HepG2 (cell line): ENCODE measurements around the gene WNK4. TPM values are rescaled to one million over a fixed set of nuclear protein-coding genes. Genes with fewer than 3 reads are reported as not detected.

ENCODE experiments used
- CBX5 ChIP-seq: sonication (generic); formaldehyde crosslinking; IDR thresholded peaks from 2 replicates; pipeline ENCODE4 v1.4.0; 2020; ENCODE audit warnings: missing genetic modification reagents, borderline replicate concordance
- DNMT3B ChIP-seq: conservative IDR thresholded peaks from 2 replicates; pipeline ENCODE4 v1.6.1; 2016; ENCODE audit warnings: missing biosample characterization, control low read depth
- FOSL2 ChIP-seq: sonication (generic); formaldehyde crosslinking; IDR thresholded peaks from 2 replicates; pipeline ENCODE4 v1.4.0; 2020; ENCODE audit warnings: missing genetic modification reagents
- FOXK1 ChIP-seq: sonication (generic); formaldehyde crosslinking; IDR thresholded peaks from 2 replicates; pipeline ENCODE4 v1.4.0; 2020; ENCODE audit warnings: low read depth, missing genetic modification reagents, borderline replicate concordance
- FOXK2 ChIP-seq: fragments of 450-650 bp; IDR thresholded peaks from 2 replicates; pipeline ENCODE4 v1.6.1; 2016
- HOXA7 ChIP-seq: sonication (generic); formaldehyde crosslinking; IDR thresholded peaks from 2 replicates; pipeline ENCODE4 v1.8.1; 2022; ENCODE audit warnings: mild to moderate bottlenecking, missing genetic modification reagents, moderate library complexity
- KDM5B ChIP-seq: sonication (generic); formaldehyde crosslinking; IDR thresholded peaks from 2 replicates; pipeline ENCODE4 v1.4.0; 2020; ENCODE audit warnings: missing genetic modification reagents, mild to moderate bottlenecking, borderline replicate concordance
- KLF16 ChIP-seq, 2 experiments: sonication (generic) in 1 of 2; formaldehyde crosslinking in 1 of 2; IDR thresholded peaks; 2 replicates each; pipeline versions ENCODE4 v1.6.1 to v1.8.0; 2016 to 2023; ENCODE audit warnings: missing genetic modification reagents in 2 of 2, missing compliant biosample characterization in 1 of 2
- SMAD3 ChIP-seq: sonication (generic); formaldehyde crosslinking; IDR thresholded peaks from 2 replicates; pipeline ENCODE4 v1.4.0; 2020; ENCODE audit warnings: missing genetic modification reagents
- SP1 ChIP-seq, 2 experiments: fragments of 450-650 bp in 1 of 2; sonication (generic) in 1 of 2; formaldehyde crosslinking in 1 of 2; IDR thresholded peaks; 2 replicates each; pipeline versions ENCODE4 v1.4.0 to v1.6.1; 2016 to 2020; ENCODE audit warnings: missing genetic modification reagents in 1 of 2
- ZMYM3 ChIP-seq: sonication (generic); formaldehyde crosslinking; IDR thresholded peaks from 2 replicates; pipeline ENCODE4 v1.5.1; 2020; ENCODE audit warnings: mild to moderate bottlenecking, missing genetic modification reagents
- ZNF382 ChIP-seq: sonication (generic); formaldehyde crosslinking; IDR thresholded peaks from 2 replicates; pipeline ENCODE4 v1.5.0; 2020; ENCODE audit warnings: missing genetic modification reagents, mild to moderate bottlenecking, borderline replicate concordance
- ZNF790 ChIP-seq: sonication (generic); formaldehyde crosslinking; IDR thresholded peaks from 2 replicates; pipeline ENCODE4 v1.8.0; 2022; ENCODE audit warnings: missing genetic modification reagents, mild to moderate bottlenecking, borderline replicate concordance
- polyA plus RNA-seq, 8 experiments: library from polyadenylated mRNA; depleted of rRNA in 3 of 8; stranded (reverse) in 7 of 8; unstranded in 1 of 8; fragments of >200 nt; fragmentation: Illumina TruSeq in 4 of 8; extraction: Trizol in 4 of 8; gene quantifications; 2 replicates each; pipeline versions ENCODE4 v1.2.1 to v1.2.3, GENCODE V29; 2011 to 2016; ENCODE audit warnings: low read depth in 4 of 8, missing spikeins in 1 of 8, mixed read lengths in 1 of 8; ENCODE audit not compliant: insufficient read depth in 1 of 8
- total RNA-seq, 5 experiments: library from RNA; depleted of rRNA; stranded (reverse); fragments of >200 nt; fragmentation: Illumina TruSeq; extraction: Trizol; gene quantifications; 2 replicates each; pipeline ENCODE4 v1.2.3, GENCODE V29; 2016; ENCODE audit warnings: low read depth in 1 of 5
- TF ChIP-seq, protein P1 (sequence below): sonication (generic); formaldehyde crosslinking; IDR thresholded peaks from one replicate; pipeline ENCODE4 v1.5.1; 2020; ENCODE audit warnings: mild to moderate bottlenecking, missing genetic modification reagents; ENCODE audit errors: not compliant biosample characterization
- TF ChIP-seq, protein P2 (sequence below): sonication (generic); formaldehyde crosslinking; IDR thresholded peaks from 2 replicates; pipeline ENCODE4 v1.5.0; 2020; ENCODE audit warnings: mild to moderate bottlenecking, missing genetic modification reagents
- TF ChIP-seq, protein P3 (sequence below): sonication (generic); formaldehyde crosslinking; IDR thresholded peaks from 2 replicates; pipeline ENCODE4 v1.8.0; 2022; ENCODE audit warnings: mild to moderate bottlenecking, missing genetic modification reagents, moderate library complexity

The WNK4 gene
- total and polyA plus RNA-seq, 2 of the 13 experiments (the other 11 are each of a cell fraction or from before 2014, with no cell fraction given) = 2.7 to 13.7 TPM

DNA sequence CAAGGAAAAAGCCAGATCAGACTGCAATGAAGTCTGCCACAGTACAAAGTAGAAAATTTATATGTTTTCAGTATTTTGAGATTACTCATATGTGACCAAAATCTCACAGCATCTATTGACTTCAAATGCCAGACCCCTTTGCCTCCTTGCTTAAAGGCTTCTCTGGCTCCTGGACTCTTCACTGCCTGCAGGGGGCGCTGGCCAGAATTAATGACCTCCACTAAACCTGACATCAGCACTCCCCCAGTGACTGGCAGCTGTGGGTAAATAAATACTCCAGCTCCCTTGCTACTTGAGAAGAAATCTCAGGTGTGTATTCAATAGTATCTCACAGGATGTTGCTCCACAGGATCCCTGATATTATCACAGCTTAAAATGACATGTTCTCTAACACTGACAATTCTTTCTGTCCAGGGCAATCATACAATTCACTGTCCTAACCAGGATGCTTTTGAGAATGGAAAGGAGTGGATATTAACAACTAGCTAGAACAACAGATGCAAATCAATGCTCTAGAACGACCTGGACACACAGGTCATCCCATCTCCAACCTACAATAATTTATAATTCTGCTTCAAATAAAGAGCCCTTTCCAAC, 39.6 kb downstream of the WNK4 start (continued):
- TF ChIP-seq, protein P1, sequence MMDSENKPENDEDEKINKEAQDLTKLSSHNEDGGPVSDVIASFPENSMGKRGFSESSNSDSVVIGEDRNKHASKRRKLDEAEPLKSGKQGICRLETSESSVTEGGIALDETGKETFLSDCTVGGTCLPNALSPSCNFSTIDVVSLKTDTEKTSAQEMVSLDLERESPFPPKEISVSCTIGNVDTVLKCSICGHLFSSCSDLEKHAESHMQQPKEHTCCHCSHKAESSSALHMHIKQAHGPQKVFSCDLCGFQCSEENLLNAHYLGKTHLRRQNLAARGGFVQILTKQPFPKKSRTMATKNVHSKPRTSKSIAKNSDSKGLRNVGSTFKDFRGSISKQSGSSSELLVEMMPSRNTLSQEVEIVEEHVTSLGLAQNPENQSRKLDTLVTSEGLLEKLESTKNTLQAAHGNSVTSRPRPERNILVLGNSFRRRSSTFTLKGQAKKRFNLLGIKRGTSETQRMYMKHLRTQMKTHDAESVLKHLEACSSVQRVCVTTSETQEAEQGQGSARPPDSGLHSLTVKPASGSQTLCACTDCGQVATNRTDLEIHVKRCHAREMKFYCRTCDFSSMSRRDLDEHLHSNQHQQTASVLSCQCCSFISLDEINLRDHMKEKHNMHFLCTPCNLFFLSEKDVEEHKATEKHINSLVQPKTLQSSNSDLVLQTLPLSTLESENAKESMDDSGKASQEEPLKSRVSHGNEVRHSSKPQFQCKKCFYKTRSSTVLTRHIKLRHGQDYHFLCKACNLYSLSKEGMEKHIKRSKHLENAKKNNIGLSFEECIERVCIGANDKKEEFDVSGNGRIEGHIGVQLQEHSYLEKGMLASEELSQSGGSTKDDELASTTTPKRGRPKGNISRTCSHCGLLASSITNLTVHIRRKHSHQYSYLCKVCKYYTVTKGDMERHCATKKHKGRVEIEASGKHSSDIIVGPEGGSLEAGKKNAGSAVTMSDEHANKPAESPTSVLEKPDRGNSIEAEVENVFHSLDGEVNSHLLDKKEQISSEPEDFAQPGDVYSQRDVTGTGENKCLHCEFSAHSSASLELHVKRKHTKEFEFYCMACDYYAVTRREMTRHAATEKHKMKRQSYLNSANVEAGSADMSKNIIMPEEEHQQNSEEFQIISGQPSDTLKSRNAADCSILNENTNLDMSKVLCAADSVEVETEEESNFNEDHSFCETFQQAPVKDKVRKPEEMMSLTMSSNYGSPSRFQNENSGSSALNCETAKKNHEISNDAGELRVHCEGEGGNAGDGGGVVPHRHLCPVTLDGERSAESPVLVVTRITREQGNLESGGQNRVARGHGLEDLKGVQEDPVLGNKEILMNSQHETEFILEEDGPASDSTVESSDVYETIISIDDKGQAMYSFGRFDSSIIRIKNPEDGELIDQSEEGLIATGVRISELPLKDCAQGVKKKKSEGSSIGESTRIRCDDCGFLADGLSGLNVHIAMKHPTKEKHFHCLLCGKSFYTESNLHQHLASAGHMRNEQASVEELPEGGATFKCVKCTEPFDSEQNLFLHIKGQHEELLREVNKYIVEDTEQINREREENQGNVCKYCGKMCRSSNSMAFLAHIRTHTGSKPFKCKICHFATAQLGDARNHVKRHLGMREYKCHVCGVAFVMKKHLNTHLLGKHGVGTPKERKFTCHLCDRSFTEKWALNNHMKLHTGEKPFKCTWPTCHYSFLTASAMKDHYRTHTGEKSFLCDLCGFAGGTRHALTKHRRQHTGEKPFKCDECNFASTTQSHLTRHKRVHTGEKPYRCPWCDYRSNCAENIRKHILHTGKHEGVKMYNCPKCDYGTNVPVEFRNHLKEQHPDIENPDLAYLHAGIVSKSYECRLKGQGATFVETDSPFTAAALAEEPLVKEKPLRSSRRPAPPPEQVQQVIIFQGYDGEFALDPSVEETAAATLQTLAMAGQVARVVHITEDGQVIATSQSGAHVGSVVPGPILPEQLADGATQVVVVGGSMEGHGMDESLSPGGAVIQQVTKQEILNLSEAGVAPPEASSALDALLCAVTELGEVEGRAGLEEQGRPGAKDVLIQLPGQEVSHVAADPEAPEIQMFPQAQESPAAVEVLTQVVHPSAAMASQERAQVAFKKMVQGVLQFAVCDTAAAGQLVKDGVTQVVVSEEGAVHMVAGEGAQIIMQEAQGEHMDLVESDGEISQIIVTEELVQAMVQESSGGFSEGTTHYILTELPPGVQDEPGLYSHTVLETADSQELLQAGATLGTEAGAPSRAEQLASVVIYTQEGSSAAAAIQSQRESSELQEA = no peak
- TF ChIP-seq, protein P2, sequence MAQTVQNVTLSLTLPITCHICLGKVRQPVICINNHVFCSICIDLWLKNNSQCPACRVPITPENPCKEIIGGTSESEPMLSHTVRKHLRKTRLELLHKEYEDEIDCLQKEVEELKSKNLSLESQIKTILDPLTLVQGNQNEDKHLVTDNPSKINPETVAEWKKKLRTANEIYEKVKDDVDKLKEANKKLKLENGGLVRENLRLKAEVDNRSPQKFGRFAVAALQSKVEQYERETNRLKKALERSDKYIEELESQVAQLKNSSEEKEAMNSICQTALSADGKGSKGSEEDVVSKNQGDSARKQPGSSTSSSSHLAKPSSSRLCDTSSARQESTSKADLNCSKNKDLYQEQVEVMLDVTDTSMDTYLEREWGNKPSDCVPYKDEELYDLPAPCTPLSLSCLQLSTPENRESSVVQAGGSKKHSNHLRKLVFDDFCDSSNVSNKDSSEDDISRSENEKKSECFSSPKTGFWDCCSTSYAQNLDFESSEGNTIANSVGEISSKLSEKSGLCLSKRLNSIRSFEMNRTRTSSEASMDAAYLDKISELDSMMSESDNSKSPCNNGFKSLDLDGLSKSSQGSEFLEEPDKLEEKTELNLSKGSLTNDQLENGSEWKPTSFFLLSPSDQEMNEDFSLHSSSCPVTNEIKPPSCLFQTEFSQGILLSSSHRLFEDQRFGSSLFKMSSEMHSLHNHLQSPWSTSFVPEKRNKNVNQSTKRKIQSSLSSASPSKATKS (CRISPR knock-in tag) = no peak
- TF ChIP-seq HOXA7 (CRISPR knock-in tag) (no peak), FOXK1 (no peak), DNMT3B (CRISPR knock-in tag) (0 out of 2 replicates have a peak, but pooled peaks have one; percentile 45), FOXK2 (no peak), FOSL2 (CRISPR knock-in tag) (peak; percentile 45), CBX5 (CRISPR knock-in tag) (no peak), ZMYM3 (CRISPR knock-in tag) (no peak), KDM5B (CRISPR knock-in tag) (no peak), SP1 (IDR thresholded peaks at IDR 0.05) (no peak), SP1 (CRISPR knock-in tag; IDR thresholded peaks at IDR 0.05) (no peak), ZNF790 (CRISPR knock-in tag) (no peak), SMAD3 (CRISPR knock-in tag) (0 out of 2 replicates have a peak, but pooled peaks have one; percentile 36), ZNF382 (CRISPR knock-in tag) (no peak), KLF16 (CRISPR knock-in tag; IDR thresholded peaks at IDR 0.05) (no peak; a peak in 1 of 4 replicates)
- TF ChIP-seq, protein P3, sequence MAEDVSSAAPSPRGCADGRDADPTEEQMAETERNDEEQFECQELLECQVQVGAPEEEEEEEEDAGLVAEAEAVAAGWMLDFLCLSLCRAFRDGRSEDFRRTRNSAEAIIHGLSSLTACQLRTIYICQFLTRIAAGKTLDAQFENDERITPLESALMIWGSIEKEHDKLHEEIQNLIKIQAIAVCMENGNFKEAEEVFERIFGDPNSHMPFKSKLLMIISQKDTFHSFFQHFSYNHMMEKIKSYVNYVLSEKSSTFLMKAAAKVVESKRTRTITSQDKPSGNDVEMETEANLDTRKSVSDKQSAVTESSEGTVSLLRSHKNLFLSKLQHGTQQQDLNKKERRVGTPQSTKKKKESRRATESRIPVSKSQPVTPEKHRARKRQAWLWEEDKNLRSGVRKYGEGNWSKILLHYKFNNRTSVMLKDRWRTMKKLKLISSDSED (CRISPR knock-in tag) = no peak
